22Rv1 (cell line): ENCODE results near the gene TIMM21.

Experiments used
- CTCF ChIP-seq: fragments of 450-650 bp; IDR thresholded peaks from 2 replicates; pipeline ENCODE4 v1.5.1; 2017; ENCODE audit warnings: mild to moderate bottlenecking
- ZFX ChIP-seq: fragments of 450-650 bp; IDR thresholded peaks from 2 replicates; pipeline ENCODE4 v1.6.1; 2017; ENCODE audit warnings: antibody characterized with exemption, borderline replicate concordance

- no peak for TF ChIP-seq CTCF
- TF ChIP-seq ZFX, result no peak
Measured at GRCh38 chr18:74153793-74154192, 5.5 kb downstream of the TIMM21 start.
